GM11168 (cell line): ENCODE data around the gene HOTAIR.

Source experiments
- in situ Hi-C: fragments of 300-500 bp; cut with MboI; formaldehyde crosslinking; loops from one replicate; pipeline ENCODE4 v1.12.0; 2022; ENCODE audit warnings: low sequenced_read_pairs; ENCODE audit not compliant: unreplicated experiment

HOTAIR gene

GRCh38 chr12:53931844-53932581 lies 42.7 kb downstream of the HOTAIR start:
- in situ Hi-C loops, result no loop called here

GRCh38 chr12:53930591-53931255 lies 44.0 kb downstream of the HOTAIR start:
- in situ Hi-C loops, result no loop called here

- in situ Hi-C loops, result no loop called here
Measured at GRCh38 chr12:53929527-53929926, 45.2 kb downstream of the HOTAIR start.

- in situ Hi-C loops, result no loop called here
Measured at GRCh38 chr12:53928054-53928835, 46.5 kb downstream of the HOTAIR start.

- in situ Hi-C loops, result no loop called here
Measured at GRCh38 chr12:53927220-53928029, 47.3 kb downstream of the HOTAIR start.

GRCh38 chr12:53924521-53925405 lies 50.0 kb downstream of the HOTAIR start:
- in situ Hi-C loops, result no loop called here

GRCh38 chr12:53916788-53917655 lies 57.7 kb downstream of the HOTAIR start:
- in situ Hi-C loops, result no loop called here
